Activated T-cell treated with anti-CD3 and anti-CD28 coated beads, Interleukin-2, amount 50 U/mL, for 1 hour (primary cell): ENCODE data around the gene TEX26.

Experiments
- DNase-seq: peaks from one replicate; pipeline ENCODE4 v3.0.0-alpha.2; 2020

Gene TEX26

DNA sequence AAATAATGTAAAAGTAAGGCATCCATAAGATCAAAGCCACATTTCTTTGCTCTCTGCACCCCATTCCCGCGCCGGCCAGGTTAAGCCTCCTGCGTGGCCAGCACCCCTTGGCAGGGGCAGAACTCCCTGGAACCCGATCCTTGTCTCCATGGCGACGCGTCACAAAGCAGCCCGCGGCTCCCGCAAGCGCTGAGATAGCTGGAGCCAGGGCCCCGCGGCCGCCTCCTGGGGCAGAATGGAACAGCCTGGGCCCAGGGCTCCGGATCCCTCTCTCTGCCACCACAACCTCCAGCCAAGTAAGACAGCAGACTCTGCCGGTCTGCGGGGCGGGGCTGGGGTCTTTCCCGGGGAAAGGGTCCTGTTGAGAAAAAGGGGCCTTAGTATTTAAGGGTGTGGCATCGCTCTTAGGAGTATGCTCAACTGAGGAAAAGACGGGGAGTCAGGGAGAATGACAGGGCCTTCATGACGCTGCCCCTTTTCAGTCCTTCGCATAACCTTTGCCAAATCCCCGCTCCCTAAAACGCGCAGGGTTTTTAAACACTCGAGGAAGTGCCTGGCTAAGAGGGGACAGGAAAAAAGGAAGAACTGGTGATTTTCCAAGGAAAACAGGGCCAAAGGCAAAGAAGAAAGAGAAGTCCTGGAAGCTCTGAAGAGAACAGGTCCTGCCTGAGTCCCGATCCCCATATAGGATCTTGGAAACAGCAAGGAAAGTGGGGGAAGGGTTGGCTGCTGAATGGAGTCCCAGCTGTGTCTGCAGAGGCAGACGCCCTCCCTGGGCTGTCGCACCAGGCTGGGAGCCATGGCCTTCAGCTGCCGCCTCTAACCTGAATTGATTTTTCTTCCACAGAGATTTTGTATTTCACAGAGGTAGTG, at the start of gene TEX26:
Gene TEX26 (plus strand): TSS at position 176 of the 873 bp plus-strand sequence. CDS start 60 bp downstream, at position 236.
- DNase-seq, result no peak

- DNase-seq, result no peak
Observed at GRCh38 chr13:30882996-30883766, 49.3 kb upstream of the TEX26 start.

DNA sequence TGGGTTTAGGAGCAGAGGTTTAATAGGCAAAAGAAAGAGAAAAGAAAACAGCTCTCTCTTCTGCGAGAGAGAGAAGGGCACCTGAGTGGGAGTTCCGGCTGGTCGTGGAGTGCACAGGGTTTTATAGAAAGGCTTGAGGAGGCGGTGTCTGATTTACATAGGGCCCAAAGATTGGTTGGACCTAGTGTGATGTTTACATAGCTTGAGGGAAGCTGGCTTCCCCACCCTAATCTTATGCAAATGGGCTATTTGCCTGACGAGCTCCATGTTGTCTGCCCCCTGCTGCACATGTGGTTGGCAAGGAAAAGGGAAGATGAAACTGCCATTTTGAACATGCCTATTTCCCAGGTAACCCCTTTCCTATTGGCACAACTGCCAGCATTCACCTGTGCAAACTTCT, 47.9 kb upstream of the TEX26 start:
- no peak for DNase-seq

GRCh38 chr13:30889196-30889690, 43.2 kb upstream of the TEX26 start:
- no peak for DNase-seq

DNA sequence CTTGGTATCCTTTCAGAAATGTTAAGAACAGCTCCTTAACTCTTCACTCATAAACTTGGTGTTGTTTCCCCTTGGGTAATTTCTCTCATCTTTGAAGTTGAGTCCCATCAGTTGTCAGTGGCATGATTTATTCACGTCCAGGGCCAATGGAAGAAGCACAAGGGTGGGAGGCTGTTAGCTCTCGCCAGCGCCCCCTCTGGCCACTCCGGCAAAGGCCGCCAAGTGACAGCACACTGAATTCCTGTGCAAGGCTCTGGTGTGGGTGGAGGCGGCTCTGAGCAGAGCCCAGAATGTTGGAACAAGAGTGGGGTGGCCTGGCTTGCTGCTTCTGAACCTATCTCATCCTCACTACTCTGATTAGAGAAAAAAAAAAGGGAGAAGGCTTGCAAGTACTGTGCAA, 39.5 kb upstream of the TEX26 start:
- no peak for DNase-seq

DNA sequence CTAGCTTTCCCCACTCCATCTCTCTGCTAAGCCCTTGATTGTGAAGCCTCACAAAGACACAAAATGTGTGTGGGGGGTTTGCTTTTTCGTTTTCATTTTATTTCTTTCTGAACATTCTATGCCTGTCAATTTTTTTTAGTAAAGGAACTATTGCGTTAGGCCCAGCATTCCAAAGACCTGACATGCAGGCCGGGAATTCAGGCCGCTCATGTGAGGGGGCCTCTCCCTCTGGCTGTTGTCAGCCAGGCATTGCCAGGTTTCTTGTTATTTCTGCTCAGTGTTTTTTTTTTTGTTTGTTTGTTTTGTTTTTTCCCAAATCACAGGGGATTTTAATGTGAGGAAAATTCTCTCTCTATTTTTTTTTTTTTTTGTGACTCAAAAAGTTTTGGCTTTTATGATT, 36.7 kb upstream of the TEX26 start:
- DNase-seq, result no peak

DNA sequence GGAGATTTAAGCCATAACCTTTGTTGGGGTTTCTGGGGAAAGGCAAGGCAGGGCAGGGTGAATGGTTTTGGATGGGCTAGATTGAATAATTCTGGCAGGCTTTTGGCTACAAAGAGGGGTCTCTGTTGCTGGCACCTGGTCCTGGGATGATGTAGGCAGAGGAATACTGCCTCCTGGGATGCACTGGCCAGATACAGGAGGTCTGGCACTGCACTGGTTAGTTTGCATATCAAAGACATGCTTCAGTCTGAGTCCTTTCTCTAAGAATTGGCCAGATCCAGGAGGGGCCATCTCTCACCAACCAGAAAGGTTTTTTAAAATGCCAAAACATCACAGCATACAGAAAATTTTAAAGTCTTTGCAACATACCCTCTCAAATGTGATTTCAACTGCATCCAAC, 34.4 kb upstream of the TEX26 start:
- no peak for DNase-seq

GRCh38 chr13:30898678-30899241, 33.7 kb upstream of the TEX26 start:
- DNase-seq, result no peak

GRCh38 chr13:30900436-30900835, 32.0 kb upstream of the TEX26 start:
- DNase-seq, result no peak

GRCh38 chr13:30900952-30901749, 31.3 kb upstream of the TEX26 start:
- DNase-seq, result no peak

DNA sequence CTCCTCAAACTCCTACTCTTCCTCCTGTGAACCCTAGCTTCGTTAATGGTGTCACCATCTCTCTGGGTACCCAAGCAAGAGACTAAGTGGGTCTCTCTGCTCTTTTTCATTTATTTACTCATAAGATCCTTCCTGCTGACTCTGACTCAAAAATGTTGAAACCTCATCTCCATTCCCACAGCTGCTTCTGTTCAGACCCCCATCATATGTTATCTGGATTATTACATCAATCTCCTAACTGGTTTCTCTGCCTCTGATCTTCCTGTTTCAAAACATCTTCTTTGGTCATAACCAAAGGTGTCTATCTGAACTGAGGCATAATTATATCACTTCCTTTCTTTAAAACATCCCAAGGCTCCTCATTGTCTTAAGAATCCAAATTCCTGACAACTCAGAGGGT, 28.4 kb upstream of the TEX26 start:
- no peak for DNase-seq

GRCh38 chr13:30905932-30906383, 26.5 kb upstream of the TEX26 start, which contains the start of gene MEDAG:
Gene MEDAG (plus strand): TSS chr13:30906271. CDS start chr13:30906516, 245 bp downstream.
- DNase-seq, result no peak

DNA sequence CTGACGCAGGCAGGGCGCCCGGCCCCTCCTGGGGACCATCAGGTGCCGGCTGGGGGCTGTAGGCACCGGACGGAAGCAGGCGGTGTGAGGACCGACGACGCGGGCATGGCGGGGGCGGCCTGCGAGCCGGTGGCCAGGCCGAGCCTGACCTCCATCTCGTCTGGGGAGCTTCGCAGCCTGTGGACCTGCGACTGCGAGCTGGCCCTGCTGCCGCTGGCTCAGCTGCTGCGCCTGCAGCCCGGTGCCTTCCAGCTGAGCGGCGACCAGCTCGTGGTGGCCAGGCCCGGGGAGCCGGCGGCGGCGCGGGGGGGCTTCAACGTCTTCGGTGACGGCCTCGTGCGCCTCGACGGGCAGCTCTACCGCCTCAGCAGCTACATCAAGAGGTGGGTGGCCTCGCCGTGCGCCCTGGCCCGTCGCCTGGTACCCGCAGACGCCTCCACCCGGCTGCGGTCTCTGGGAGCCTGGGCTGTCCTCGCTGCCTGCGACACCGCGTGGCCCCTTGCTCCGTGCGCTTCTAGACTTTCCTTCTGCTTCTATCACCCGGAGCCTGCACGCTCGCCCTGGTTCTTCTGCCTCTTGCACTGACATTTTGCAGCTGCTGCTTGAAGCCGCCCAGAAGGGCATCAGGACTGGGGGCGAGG, 25.9 kb upstream of the TEX26 start:
- DNase-seq, result no peak

DNA sequence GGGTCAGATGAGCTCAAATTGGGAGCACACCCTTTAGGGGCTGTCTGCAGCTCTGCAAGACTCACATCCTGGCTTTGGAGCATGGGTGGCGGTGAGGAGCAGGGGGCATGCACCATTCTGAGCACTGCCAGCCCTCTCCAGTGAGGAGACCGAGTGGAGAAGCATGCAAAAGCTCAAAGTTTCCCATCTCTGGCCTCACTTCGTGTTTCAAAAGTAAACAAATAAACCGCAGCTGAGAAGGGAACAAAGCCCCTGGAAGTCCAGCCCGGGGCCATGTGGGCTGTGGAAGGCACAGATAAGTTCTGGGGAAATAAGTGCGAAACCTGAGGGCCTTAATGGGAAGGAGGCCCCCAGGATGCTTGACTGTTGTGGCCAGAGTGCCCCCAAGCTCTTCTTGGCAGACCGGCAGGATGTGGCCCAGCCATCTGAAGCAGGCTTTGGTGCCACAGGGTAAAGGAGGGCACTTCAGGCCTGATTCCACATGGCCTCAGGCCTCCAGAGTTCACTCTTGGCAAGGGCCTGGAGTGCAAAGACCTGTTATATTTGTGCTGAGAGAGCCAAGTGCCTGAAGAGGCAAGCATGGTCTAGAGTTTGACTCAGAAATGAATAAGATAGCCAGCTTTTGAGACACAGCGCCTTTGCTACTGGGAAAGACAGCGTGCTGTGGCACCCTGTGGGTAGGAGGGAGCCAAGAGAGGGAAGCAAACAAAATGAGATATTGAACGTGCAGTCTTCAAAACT, 25.2 kb upstream of the TEX26 start:
- no peak for DNase-seq

DNA sequence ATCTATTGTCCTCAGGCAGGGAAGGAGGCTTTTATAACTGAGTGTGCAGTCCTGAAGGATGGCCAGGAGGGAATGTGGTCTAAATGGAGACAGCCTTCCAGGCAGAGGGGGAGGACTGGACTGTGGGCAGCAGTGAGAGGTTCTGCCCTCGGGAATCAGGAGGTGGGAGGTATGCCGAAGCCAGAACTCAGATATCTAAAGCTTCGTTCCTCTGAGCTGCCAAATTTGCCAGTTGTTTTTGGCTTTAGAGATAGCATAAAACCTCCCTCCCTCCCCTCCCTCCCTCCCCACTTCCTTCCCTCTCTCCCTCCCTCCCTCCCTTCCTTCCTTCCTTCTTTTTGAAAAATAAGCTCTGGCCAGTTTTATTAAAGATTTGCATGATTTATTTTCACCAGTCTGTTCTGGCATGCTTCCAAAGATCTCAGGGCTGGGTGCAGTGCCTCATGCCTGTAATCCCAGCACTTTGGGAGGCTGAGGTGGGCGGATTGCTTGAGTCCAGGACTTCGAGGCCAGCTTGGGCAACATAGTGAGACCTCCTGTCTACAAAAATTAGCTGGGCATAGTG, 24.0 kb upstream of the TEX26 start:
- DNase-seq, result no peak

GRCh38 chr13:30910676-30911075, 21.8 kb upstream of the TEX26 start:
- DNase-seq, result no peak

DNA sequence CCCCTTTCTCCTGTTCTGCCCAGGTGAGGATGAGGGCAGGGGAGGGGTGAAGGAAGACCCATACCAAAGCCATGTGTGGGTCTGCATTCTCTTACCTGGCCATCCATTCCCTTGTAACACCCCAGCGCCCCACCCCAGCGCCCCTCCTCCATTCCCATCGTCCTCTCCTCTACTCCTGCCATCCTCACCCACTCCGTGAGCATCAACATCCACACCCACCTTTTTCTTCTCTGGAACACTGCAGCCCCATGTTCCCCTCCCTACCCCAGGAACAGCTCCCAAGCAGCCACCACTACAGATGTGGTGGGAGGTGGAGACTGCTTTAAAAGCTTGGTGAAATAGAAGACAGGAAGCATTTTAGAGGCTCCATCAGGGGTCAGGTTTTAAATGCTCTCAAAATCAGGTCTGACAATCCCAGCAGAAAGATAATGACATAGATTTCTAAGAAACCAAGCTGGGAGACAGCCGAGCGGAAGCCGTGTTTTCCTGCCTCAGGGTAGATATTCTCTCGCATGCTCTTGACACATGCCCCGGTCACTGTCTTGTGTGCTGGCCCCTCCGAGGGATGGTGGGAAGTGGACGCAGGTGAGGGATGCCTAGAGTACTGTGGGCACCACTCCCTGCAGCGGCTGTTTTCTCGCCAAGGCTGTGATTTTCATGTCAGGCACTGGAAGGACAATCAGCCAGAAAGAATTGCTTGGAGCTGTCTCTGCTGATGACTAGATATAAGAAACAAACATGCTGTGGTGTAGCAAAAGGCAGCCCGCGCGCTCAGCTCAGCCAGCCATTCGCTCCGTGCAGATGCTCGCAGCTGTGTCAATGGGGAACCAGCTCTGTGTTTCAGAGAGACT, 16.5 kb upstream of the TEX26 start:
- DNase-seq, result no peak

- no peak for DNase-seq
Observed at GRCh38 chr13:30916991-30917390, 15.5 kb upstream of the TEX26 start.

DNA sequence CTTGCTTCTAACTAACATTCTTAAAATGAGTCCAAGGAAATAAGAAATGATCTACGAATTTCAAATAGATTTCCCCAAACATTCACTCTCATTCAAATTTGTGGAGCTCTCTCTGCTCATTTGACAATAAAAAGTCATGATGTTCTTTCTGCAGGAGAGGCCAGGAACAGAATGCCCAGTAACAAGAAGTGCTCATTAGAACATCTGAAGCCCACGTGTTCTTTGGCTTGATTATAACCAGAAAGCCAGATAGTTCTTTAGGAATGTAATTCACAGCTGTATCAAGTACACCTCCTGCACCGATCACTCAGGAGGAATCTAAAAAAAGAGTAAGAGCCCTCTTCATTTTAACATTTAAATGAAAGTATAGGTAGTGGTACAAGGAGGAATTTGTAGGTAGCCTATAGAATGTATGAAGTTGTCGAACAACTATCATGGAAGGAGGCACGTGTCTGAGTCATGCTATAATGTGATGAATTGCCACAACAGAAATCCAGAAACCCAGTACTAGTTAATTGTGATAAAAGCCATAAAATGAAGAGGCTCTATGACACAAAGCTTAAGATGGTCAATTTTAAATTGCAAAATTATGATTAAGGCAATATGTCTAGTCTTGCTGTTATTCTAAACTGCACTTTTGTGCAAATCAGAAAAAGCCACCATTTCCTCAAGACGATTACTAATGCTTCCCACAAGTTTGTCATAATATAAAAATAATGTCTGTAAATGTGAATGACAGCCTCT, 13.6 kb upstream of the TEX26 start:
- DNase-seq, result no peak
